ENCODE measurements around the gene PDGFRB.

Gene PDGFRB

GRCh38 chr5:150124111-150124557, 31.5 kb downstream of the PDGFRB start:
- Histone ChIP-seq H3K4me1 (ENCODE audit: control insufficient read depth in 1 of 2, insufficient read depth in 2 of 2, low read length in 2 of 2) (peaks cover 12 to 14% of the 10 kb centered on the region in 2 donors), H3K9me3 (ENCODE audit: control insufficient read depth in 1 of 2, low read length in 2 of 2) (no peaks in the 10 kb centered on the region), H3K27me3 (ENCODE audit: control insufficient read depth in 1 of 2, insufficient read depth in 2 of 2, low read length in 2 of 2) (no peaks in the 10 kb centered on the region), H3K4me3 (ENCODE audit: low read depth in 1 of 2, low read length in 2 of 2) (no peak overlapping the region), H3K36me3 (ENCODE audit: control insufficient read depth in 1 of 2, insufficient read depth in 2 of 2, low read length in 2 of 2) (peaks cover 1 to 10% of the 10 kb centered on the region in 2 donors), H3K27ac (ENCODE audit: low read depth, low read length) (no peak overlapping the region), H3K9ac (ENCODE audit: low read depth in 1 of 2, low read length in 2 of 2) (no peak overlapping the region)

- H3K27me3 ChIP-seq (ENCODE audit: control insufficient read depth in 1 of 2, insufficient read depth in 2 of 2, low read length in 2 of 2), result no peaks in the 10 kb centered on the region
- H3K9ac ChIP-seq (ENCODE audit: low read depth in 1 of 2, low read length in 2 of 2), result no peak overlapping the region
- peaks cover 0 to 10% of the 10 kb centered on the region in 2 donors for H3K36me3 ChIP-seq (ENCODE audit: control insufficient read depth in 1 of 2, insufficient read depth in 2 of 2, low read length in 2 of 2)
- no peaks in the 10 kb centered on the region for H3K9me3 ChIP-seq (ENCODE audit: control insufficient read depth in 1 of 2, low read length in 2 of 2)
- H3K27ac ChIP-seq (ENCODE audit: low read depth, low read length), result no peak overlapping the region
- H3K4me3 ChIP-seq (ENCODE audit: low read depth in 1 of 2, low read length in 2 of 2), result no peak overlapping the region
- peaks cover 12 to 14% of the 10 kb centered on the region in 2 donors for H3K4me1 ChIP-seq (ENCODE audit: control insufficient read depth in 1 of 2, insufficient read depth in 2 of 2, low read length in 2 of 2)
Measured at GRCh38 chr5:150123542-150123941, 32.1 kb downstream of the PDGFRB start.

GRCh38 chr5:150122536-150123481, 32.8 kb downstream of the PDGFRB start:
- H3K4me3 ChIP-seq (ENCODE audit: low read depth in 1 of 2, low read length in 2 of 2), result no peak overlapping the region
- H3K27me3 ChIP-seq (ENCODE audit: control insufficient read depth in 1 of 2, insufficient read depth in 2 of 2, low read length in 2 of 2), result no peaks in the 10 kb centered on the region
- no peak overlapping the region for H3K9ac ChIP-seq (ENCODE audit: low read depth in 1 of 2, low read length in 2 of 2)
- H3K36me3 ChIP-seq (ENCODE audit: control insufficient read depth in 1 of 2, insufficient read depth in 2 of 2, low read length in 2 of 2), result peaks cover 0 to 10% of the 10 kb centered on the region in 2 donors
- peaks cover 12 to 14% of the 10 kb centered on the region in 2 donors for H3K4me1 ChIP-seq (ENCODE audit: control insufficient read depth in 1 of 2, insufficient read depth in 2 of 2, low read length in 2 of 2)
- H3K27ac ChIP-seq (ENCODE audit: low read depth, low read length), result no peak overlapping the region
- no peaks in the 10 kb centered on the region for H3K9me3 ChIP-seq (ENCODE audit: control insufficient read depth in 1 of 2, low read length in 2 of 2)

DNA sequence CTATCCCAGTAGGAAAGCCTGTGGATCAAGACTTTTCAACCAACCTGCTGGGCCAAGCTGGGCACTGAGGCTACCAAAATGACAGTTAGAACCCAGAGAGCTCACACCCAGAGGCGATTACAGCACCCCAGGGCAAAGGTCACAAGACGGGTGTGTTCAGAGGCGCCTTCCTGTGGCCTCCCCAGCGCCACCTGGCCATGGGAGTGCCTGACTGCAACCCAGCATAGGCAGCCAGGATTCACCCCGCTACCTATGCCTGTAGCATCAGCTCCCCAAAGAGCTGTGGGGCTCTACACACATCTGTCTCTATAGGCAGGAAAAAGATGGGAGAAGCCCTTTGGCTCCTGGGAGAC, 33.5 kb downstream of the PDGFRB start:
- peaks cover 0 to 10% of the 10 kb centered on the region in 2 donors for H3K36me3 ChIP-seq (ENCODE audit: control insufficient read depth in 1 of 2, insufficient read depth in 2 of 2, low read length in 2 of 2)
- H3K9ac ChIP-seq (ENCODE audit: low read depth in 1 of 2, low read length in 2 of 2), result no peak overlapping the region
- no peaks in the 10 kb centered on the region for H3K27me3 ChIP-seq (ENCODE audit: control insufficient read depth in 1 of 2, insufficient read depth in 2 of 2, low read length in 2 of 2)
- peaks cover 12 to 14% of the 10 kb centered on the region in 2 donors for H3K4me1 ChIP-seq (ENCODE audit: control insufficient read depth in 1 of 2, insufficient read depth in 2 of 2, low read length in 2 of 2)
- no peak overlapping the region for H3K27ac ChIP-seq (ENCODE audit: low read depth, low read length)
- H3K4me3 ChIP-seq (ENCODE audit: low read depth in 1 of 2, low read length in 2 of 2), result no peak overlapping the region
- H3K9me3 ChIP-seq (ENCODE audit: control insufficient read depth in 1 of 2, low read length in 2 of 2), result no peaks in the 10 kb centered on the region

DNA sequence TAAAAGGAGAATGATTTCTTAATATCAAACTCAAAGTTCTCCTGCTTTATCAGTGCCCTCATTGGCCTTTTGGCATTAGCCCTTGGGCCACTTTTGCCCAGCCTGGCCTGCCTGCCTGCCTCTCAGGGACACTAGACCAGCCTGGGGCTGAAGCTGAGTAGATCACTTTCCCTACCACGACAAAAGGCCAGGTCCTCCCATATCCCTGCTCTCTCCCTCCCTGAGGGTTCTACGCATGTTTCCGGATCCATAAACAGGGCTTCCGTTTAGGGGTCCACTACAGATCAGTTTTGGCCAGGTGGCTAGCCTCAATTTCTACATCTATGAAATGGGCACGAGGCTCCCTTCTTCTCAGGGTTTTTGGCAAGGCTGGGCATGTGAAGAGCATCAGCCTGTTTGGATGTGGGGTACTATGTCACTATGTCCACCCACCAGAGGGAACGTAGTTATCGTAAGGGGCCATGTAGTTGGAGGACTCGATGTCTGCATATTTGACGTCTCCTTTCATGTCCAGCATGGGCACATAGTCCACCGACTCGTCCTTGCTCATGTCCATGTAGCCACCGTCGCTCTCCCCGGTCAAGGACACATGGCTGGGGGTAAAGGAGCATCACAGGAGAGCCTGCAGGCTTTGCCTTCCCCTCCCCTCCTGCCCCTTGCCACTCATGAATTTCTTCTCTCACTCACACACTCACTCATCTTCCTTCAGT, 34.0 kb downstream of the PDGFRB start:
- no peak overlapping the region for H3K27ac ChIP-seq (ENCODE audit: low read depth, low read length)
- H3K9ac ChIP-seq (ENCODE audit: low read depth in 1 of 2, low read length in 2 of 2), result no peak overlapping the region
- H3K27me3 ChIP-seq (ENCODE audit: control insufficient read depth in 1 of 2, insufficient read depth in 2 of 2, low read length in 2 of 2), result no peaks in the 10 kb centered on the region
- H3K36me3 ChIP-seq (ENCODE audit: control insufficient read depth in 1 of 2, insufficient read depth in 2 of 2, low read length in 2 of 2), result peaks cover 0 to 10% of the 10 kb centered on the region in 2 donors
- H3K9me3 ChIP-seq (ENCODE audit: control insufficient read depth in 1 of 2, low read length in 2 of 2), result no peaks in the 10 kb centered on the region
- H3K4me1 ChIP-seq (ENCODE audit: control insufficient read depth in 1 of 2, insufficient read depth in 2 of 2, low read length in 2 of 2), result peaks cover 12 to 14% of the 10 kb centered on the region in 2 donors
- no peak overlapping the region for H3K4me3 ChIP-seq (ENCODE audit: low read depth in 1 of 2, low read length in 2 of 2)

- Histone ChIP-seq H3K27ac (ENCODE audit: low read depth, low read length) (no peak overlapping the region), H3K9me3 (ENCODE audit: control insufficient read depth in 1 of 2, low read length in 2 of 2) (no peaks in the 10 kb centered on the region), H3K4me1 (ENCODE audit: control insufficient read depth in 1 of 2, insufficient read depth in 2 of 2, low read length in 2 of 2) (peaks cover 12 to 14% of the 10 kb centered on the region in 2 donors), H3K9ac (ENCODE audit: low read depth in 1 of 2, low read length in 2 of 2) (no peak overlapping the region), H3K36me3 (ENCODE audit: control insufficient read depth in 1 of 2, insufficient read depth in 2 of 2, low read length in 2 of 2) (peaks cover 0 to 7% of the 10 kb centered on the region in 2 donors), H3K4me3 (ENCODE audit: low read depth in 1 of 2, low read length in 2 of 2) (no peak overlapping the region), H3K27me3 (ENCODE audit: control insufficient read depth in 1 of 2, insufficient read depth in 2 of 2, low read length in 2 of 2) (no peaks in the 10 kb centered on the region)
Measured at GRCh38 chr5:150120617-150121447, 34.8 kb downstream of the PDGFRB start.

DNA sequence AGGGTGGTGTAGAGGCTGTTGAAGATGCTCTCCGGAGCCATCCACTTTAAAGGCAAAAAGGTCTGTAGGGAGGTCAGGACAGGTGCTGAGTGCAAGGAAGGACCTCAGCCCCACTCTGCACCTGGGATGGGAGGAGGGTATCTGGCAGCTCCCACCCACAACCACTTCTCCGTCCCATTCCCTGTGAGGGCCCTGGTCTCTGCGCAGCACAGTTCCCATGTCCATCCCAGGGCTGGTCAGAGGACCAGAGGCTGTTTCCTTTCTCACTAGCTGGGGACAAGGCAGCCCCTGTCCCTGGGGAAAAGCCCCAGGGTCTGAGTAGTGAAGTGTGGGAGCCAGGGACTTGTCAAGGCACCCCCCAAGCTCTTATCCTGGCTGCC, 35.6 kb downstream of the PDGFRB start:
- Histone ChIP-seq H3K9ac (ENCODE audit: low read depth in 1 of 2, low read length in 2 of 2) (no peak overlapping the region), H3K27me3 (ENCODE audit: control insufficient read depth in 1 of 2, insufficient read depth in 2 of 2, low read length in 2 of 2) (no peaks in the 10 kb centered on the region), H3K36me3 (ENCODE audit: control insufficient read depth in 1 of 2, insufficient read depth in 2 of 2, low read length in 2 of 2) (peaks cover 0 to 7% of the 10 kb centered on the region in 2 donors), H3K27ac (ENCODE audit: low read depth, low read length) (no peak overlapping the region), H3K4me1 (ENCODE audit: control insufficient read depth in 1 of 2, insufficient read depth in 2 of 2, low read length in 2 of 2) (peaks cover 12 to 14% of the 10 kb centered on the region in 2 donors), H3K9me3 (ENCODE audit: control insufficient read depth in 1 of 2, low read length in 2 of 2) (no peaks in the 10 kb centered on the region), H3K4me3 (ENCODE audit: low read depth in 1 of 2, low read length in 2 of 2) (no peak overlapping the region)

DNA sequence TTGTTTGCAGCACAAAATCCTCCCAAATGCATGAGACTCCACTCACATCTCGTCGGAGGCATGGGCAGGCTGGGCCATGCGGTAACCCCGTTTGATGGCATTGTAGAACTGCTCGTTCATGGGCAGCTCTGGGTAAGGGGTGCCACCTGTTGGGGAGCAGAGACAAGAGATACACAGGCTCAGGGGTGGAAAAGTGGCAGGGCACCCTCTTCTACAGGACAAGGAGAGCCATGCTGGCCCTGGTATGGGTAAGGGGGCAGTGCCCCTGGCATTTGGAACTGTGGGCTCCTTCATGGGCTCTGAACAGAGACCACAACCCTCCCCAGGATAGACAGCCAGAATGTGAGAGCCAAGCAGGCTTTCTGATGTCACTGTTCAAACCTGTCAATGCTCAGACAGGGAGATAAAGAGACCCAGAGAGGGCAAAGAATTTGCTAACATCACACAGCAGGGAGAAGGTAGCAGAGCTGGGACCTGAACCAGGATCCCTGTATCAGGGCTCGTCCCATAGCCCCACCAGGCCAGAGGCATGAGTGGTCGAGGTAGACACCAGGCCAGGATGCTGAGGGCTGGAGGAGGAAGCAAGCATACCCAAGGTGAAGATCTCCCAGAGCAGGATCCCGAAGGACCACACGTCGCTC, 36.1 kb downstream of the PDGFRB start:
- H3K4me3 ChIP-seq (ENCODE audit: low read depth in 1 of 2, low read length in 2 of 2), result no peak overlapping the region
- no peak overlapping the region for H3K27ac ChIP-seq (ENCODE audit: low read depth, low read length)
- peaks cover 0 to 7% of the 10 kb centered on the region in 2 donors for H3K36me3 ChIP-seq (ENCODE audit: control insufficient read depth in 1 of 2, insufficient read depth in 2 of 2, low read length in 2 of 2)
- no peaks in the 10 kb centered on the region for H3K27me3 ChIP-seq (ENCODE audit: control insufficient read depth in 1 of 2, insufficient read depth in 2 of 2, low read length in 2 of 2)
- peaks cover 12 to 14% of the 10 kb centered on the region in 2 donors for H3K4me1 ChIP-seq (ENCODE audit: control insufficient read depth in 1 of 2, insufficient read depth in 2 of 2, low read length in 2 of 2)
- H3K9me3 ChIP-seq (ENCODE audit: control insufficient read depth in 1 of 2, low read length in 2 of 2), result no peaks in the 10 kb centered on the region
- H3K9ac ChIP-seq (ENCODE audit: low read depth in 1 of 2, low read length in 2 of 2), result no peak overlapping the region

GRCh38 chr5:150118561-150119229, 37.0 kb downstream of the PDGFRB start:
- peaks cover 12 to 14% of the 10 kb centered on the region in 2 donors for H3K4me1 ChIP-seq (ENCODE audit: control insufficient read depth in 1 of 2, insufficient read depth in 2 of 2, low read length in 2 of 2)
- no peaks in the 10 kb centered on the region for H3K9me3 ChIP-seq (ENCODE audit: control insufficient read depth in 1 of 2, low read length in 2 of 2)
- no peak overlapping the region for H3K9ac ChIP-seq (ENCODE audit: low read depth in 1 of 2, low read length in 2 of 2)
- H3K4me3 ChIP-seq (ENCODE audit: low read depth in 1 of 2, low read length in 2 of 2), result no peak overlapping the region
- no peaks in the 10 kb centered on the region for H3K27me3 ChIP-seq (ENCODE audit: control insufficient read depth in 1 of 2, insufficient read depth in 2 of 2, low read length in 2 of 2)
- H3K27ac ChIP-seq (ENCODE audit: low read depth, low read length), result no peak overlapping the region
- peaks cover 0 to 7% of the 10 kb centered on the region in 2 donors for H3K36me3 ChIP-seq (ENCODE audit: control insufficient read depth in 1 of 2, insufficient read depth in 2 of 2, low read length in 2 of 2)
